GM06990 (cell line): Measurements from ENCODE around the gene WNT10A.
"Not testable (repeated sequence)": the region's sequence is repeated elsewhere in the genome, so short reads cannot be mapped to it uniquely, and the experiment has no call there.

Experiments used
- DNase-seq: peaks from one replicate; pipeline ENCODE4 v3.0.0-alpha.2; 2011; ENCODE audit not compliant: insufficient read length; ENCODE audit errors: extremely low read depth
- H3K27me3 ChIP-seq: replicated peaks from 2 replicates; pipeline ENCODE4 v1.6.0; 2011; ENCODE audit warnings: low read length; ENCODE audit not compliant: control insufficient read depth, insufficient read depth
- H3K36me3 ChIP-seq: 2 replicates; pipeline ENCODE4 v1.5.1; 2011; ENCODE audit warnings: low read length; ENCODE audit not compliant: control insufficient read depth, insufficient read depth
- H3K4me3 ChIP-seq: replicated peaks from 2 replicates; pipeline ENCODE4 v1.5.1; 2011; ENCODE audit warnings: low read depth, mild to moderate bottlenecking, control low read depth, low read length
- CTCF ChIP-seq: IDR thresholded peaks from 2 replicates; pipeline ENCODE4 v1.5.1; 2011; ENCODE audit warnings: low read length, control low read depth, mild to moderate bottlenecking, inconsistent platforms; ENCODE audit not compliant: insufficient read depth, poor library complexity, severe bottlenecking

The WNT10A gene

GRCh38 chr2:218834685-218835084 lies 46.0 kb upstream of the WNT10A start:
- TF ChIP-seq CTCF = no peak
- Histone ChIP-seq H3K4me3 (no peak overlapping the region), H3K36me3 (no peaks in the 10 kb centered on the region), H3K27me3 (no peaks in the 10 kb centered on the region; the same call in none of the 2 replicates)
- DNase-seq = no peak

GRCh38 chr2:218837495-218837894 lies 43.2 kb upstream of the WNT10A start:
- Histone ChIP-seq H3K4me3 (no peak overlapping the region), H3K36me3 (no peaks in the 10 kb centered on the region), H3K27me3 (no peaks in the 10 kb centered on the region; the same call in none of the 2 replicates)
- no peak for TF ChIP-seq CTCF
- no peak for DNase-seq

- no peak for DNase-seq
- no peak overlapping the region for H3K4me3 ChIP-seq
- no peaks in the 10 kb centered on the region; the same call in 1 of the 2 replicates for H3K27me3 ChIP-seq
- TF ChIP-seq CTCF = no peak
- H3K36me3 ChIP-seq = no peaks in the 10 kb centered on the region
Observed at GRCh38 chr2:218839430-218839829, 41.2 kb upstream of the WNT10A start.

- no peak for TF ChIP-seq CTCF
- DNase-seq = no peak
- Histone ChIP-seq H3K36me3 (no peaks in the 10 kb centered on the region), H3K4me3 (no peak overlapping the region), H3K27me3 (no peaks in the 10 kb centered on the region; the same call in 1 of the 2 replicates)
Observed at GRCh38 chr2:218839888-218840287, 40.8 kb upstream of the WNT10A start.

GRCh38 chr2:218844334-218844733 lies 36.3 kb upstream of the WNT10A start:
- H3K4me3 ChIP-seq, H3K27me3 ChIP-seq, DNase-seq, H3K36me3 ChIP-seq: not testable (repeated sequence)

- H3K4me3 ChIP-seq, H3K27me3 ChIP-seq, DNase-seq, H3K36me3 ChIP-seq: not testable (repeated sequence)
Observed at GRCh38 chr2:218846963-218847362, 33.7 kb upstream of the WNT10A start.

GRCh38 chr2:218849721-218850120 lies 30.9 kb upstream of the WNT10A start:
- DNase-seq = no peak
- no peaks in the 10 kb centered on the region for H3K36me3 ChIP-seq
- no peak overlapping the region for H3K4me3 ChIP-seq
- H3K27me3 ChIP-seq = no peaks in the 10 kb centered on the region; the same call in 1 of the 2 replicates
- no peak for TF ChIP-seq CTCF
